ENCODE measurements around the gene SRP9. TPM values are rescaled to one million over a fixed set of nuclear protein-coding genes. Genes with fewer than 3 reads are reported as not detected.
A peak's percentile ranks its signal among the peaks of the same experiment; 100 is the strongest.

Gene SRP9
- total RNA-seq, 1 donor from 2014 or later, result 313 TPM

GRCh38 chr1:225763716-225764548 is 13.7 kb upstream of the SRP9 start:
- no peak overlapping the region for H3K4me3 Mint-ChIP-seq
- H3K36me3 Mint-ChIP-seq, result peaks cover 3% of the 10 kb centered on the region
- no peak for DNase-seq (ENCODE audit: extremely low spot score, unreplicated experiment)
- peaks cover 51% of the 10 kb centered on the region for H3K4me1 Mint-ChIP-seq (ENCODE audit: unreplicated experiment)
- H3K27ac Mint-ChIP-seq, result no peak overlapping the region
- no peaks in the 10 kb centered on the region for H3K9me3 Mint-ChIP-seq
- TF ChIP-seq CTCF (conservative IDR thresholded peaks at IDR 0.05), result no peak
- no peaks in the 10 kb centered on the region for H3K27me3 Mint-ChIP-seq

GRCh38 chr1:225765982-225766674 is 11.5 kb upstream of the SRP9 start:
- peaks cover 3% of the 10 kb centered on the region for H3K36me3 Mint-ChIP-seq
- no peak for TF ChIP-seq CTCF (conservative IDR thresholded peaks at IDR 0.05)
- peak; percentile 20 for DNase-seq (ENCODE audit: extremely low spot score, unreplicated experiment)
- no peaks in the 10 kb centered on the region for H3K27me3 Mint-ChIP-seq
- H3K9me3 Mint-ChIP-seq, result peaks cover 7% of the 10 kb centered on the region
- H3K27ac Mint-ChIP-seq, result peak overlapping the region; percentile 79
- peaks cover 69% of the 10 kb centered on the region for H3K4me1 Mint-ChIP-seq (ENCODE audit: unreplicated experiment)
- H3K4me3 Mint-ChIP-seq, result peak overlapping the region; percentile 64

- Mint-ChIP-seq H3K27ac (no peak overlapping the region), H3K4me3 (peak overlapping the region; percentile 39), H3K36me3 (peaks cover 3% of the 10 kb centered on the region), H3K27me3 (no peaks in the 10 kb centered on the region), H3K4me1 (ENCODE audit: unreplicated experiment) (peaks cover 68% of the 10 kb centered on the region), H3K9me3 (peaks cover 7% of the 10 kb centered on the region)
- TF ChIP-seq CTCF (conservative IDR thresholded peaks at IDR 0.05), result no peak
- peak; percentile 31 for DNase-seq (ENCODE audit: extremely low spot score, unreplicated experiment)
Observed at GRCh38 chr1:225766967-225767633, 10.5 kb upstream of the SRP9 start.

- H3K4me3 Mint-ChIP-seq, result peak overlapping the region; percentile 15
- H3K36me3 Mint-ChIP-seq, result peaks cover 3% of the 10 kb centered on the region
- H3K27me3 Mint-ChIP-seq, result no peaks in the 10 kb centered on the region
- H3K9me3 Mint-ChIP-seq, result peaks cover 7% of the 10 kb centered on the region
- DNase-seq (ENCODE audit: extremely low spot score, unreplicated experiment), result peak; percentile 64
- peak overlapping the region; percentile 89 for H3K27ac Mint-ChIP-seq
- no peak for TF ChIP-seq CTCF (conservative IDR thresholded peaks at IDR 0.05)
- peaks cover 66% of the 10 kb centered on the region for H3K4me1 Mint-ChIP-seq (ENCODE audit: unreplicated experiment)
Observed at GRCh38 chr1:225767634-225768540, 9.7 kb upstream of the SRP9 start.

All from type B pancreatic cell (in vitro differentiated cells).